Heart left ventricle (tissue), 16 donors: Measurements from ENCODE around the gene AUH. TPM values are rescaled to one million over a fixed set of nuclear protein-coding genes. Genes with fewer than 3 reads are reported as not detected.

Experiments
- ATAC-seq, 4 donors: fragments of 200-7000 bp; cut with Tn5 transposase; one replicate each; pipeline ENCODE4 v1.9.1; 2020 to 2022; ENCODE audit warnings: moderate library complexity in 4 of 4, mild to moderate bottlenecking in 3 of 4, moderate number of reproducible peaks in 1 of 4
- DNase-seq, 5 donors: peaks; one replicate each; pipeline ENCODE4 v3.0.0-alpha.2; 2020
- H3K27ac ChIP-seq, 12 donors: fragments of 200-600 bp; sonication (generic) in 4 of 12; one replicate each; pipeline versions ENCODE4 v1.5.0 to v1.8.0; 2016 to 2022; ENCODE audit warnings: mild to moderate bottlenecking in 2 of 12
- H3K27me3 ChIP-seq, 9 donors: fragments of 200-600 bp; sonication (generic) in 2 of 9; one replicate each; pipeline versions ENCODE4 v1.5.1 to v1.8.0; 2016 to 2022; ENCODE audit warnings: mild to moderate bottlenecking in 3 of 9
- H3K36me3 ChIP-seq, 9 donors: fragments of 200-600 bp; sonication (generic) in 2 of 9; one replicate each; pipeline versions ENCODE4 v1.5.0 to v1.8.0; 2018 to 2022; ENCODE audit warnings: mild to moderate bottlenecking in 2 of 9
- H3K4me1 ChIP-seq, 12 donors: fragments of 200-600 bp; sonication (generic) in 4 of 12; one replicate each; pipeline versions ENCODE4 v1.5.0 to v1.8.0; 2016 to 2022; ENCODE audit warnings: mild to moderate bottlenecking in 3 of 12
- H3K4me3 ChIP-seq, 12 donors: fragments of 200-600 bp; sonication (generic) in 4 of 12; one replicate each; pipeline versions ENCODE4 v1.5.0 to v1.8.0; 2017 to 2022; ENCODE audit warnings: mild to moderate bottlenecking in 9 of 12, moderate library complexity in 4 of 12
- H3K9me3 ChIP-seq, 12 donors: fragments of 200-600 bp; sonication (generic) in 4 of 12; one replicate each; pipeline versions ENCODE4 v1.5.0 to v1.8.0; 2016 to 2022; ENCODE audit warnings: mild to moderate bottlenecking in 1 of 12
- POLR2A ChIP-seq, 2 donors: fragments of 450-650 bp; IDR thresholded peaks; one replicate each; pipeline ENCODE4 v1.6.1; 2017; ENCODE audit warnings: antibody characterized with exemption in 2 of 2, mild to moderate bottlenecking in 2 of 2, moderate library complexity in 2 of 2
- WGBS, 4 donors: extraction: QIAGEN DNeasy Blood & Tissue Kit in 2 of 4; methylation state at CpG; one replicate each; pipeline versions ENCODE4 v1.1.5 to v1.1.7; 2013 to 2018; 5-methylcytosine and 5-hydroxymethylcytosine counted together
- intact Hi-C, 10 donors: fragments of 100-400 bp; cut with DNase I; formaldehyde crosslinking; loops; one replicate each; pipeline versions ENCODE4 v1.11.1 to v1.14.2; 2022
- polyA plus RNA-seq, 2 donors: library from polyadenylated mRNA; stranded (reverse); fragments of 200-250 nt; gene quantifications; one replicate each; pipeline ENCODE4 v1.2.3, GENCODE V29; 2013
- total RNA-seq, 9 donors: library from RNA; depleted of rRNA in 2 of 9; stranded (reverse); fragments of >200 nt in 2 of 9; fragmentation: NEBNext Ultra II Directional in 3 of 9; extraction: Animal tissue kit (Norgen Biotek cat#: 25700) in 3 of 9; gene quantifications; one replicate each; pipeline versions ENCODE4 v1.1.0 to v1.2.4, GENCODE V29; 2016 to 2023
- TF ChIP-seq, protein P1 (sequence below), 12 donors: fragments of 200-600 bp; sonication (generic) in 4 of 12; IDR thresholded peaks; one replicate each; pipeline versions ENCODE4 v1.5.0 to v1.8.0; 2018 to 2022; ENCODE audit warnings: antibody characterized with exemption in 12 of 12, mild to moderate bottlenecking in 5 of 12
- donor health status: ischemic (EF 13 %, LVEDD 7.1; RV severe dilation, severe dysfunction).
- donor health status: healthy with polysubstance abuse.
- donor health status: DM: no; HTN: yes; CAD: no.
- donor health status: DM: no; HTN: no; CAD: no.
- donor health status: ischemic (EF 25% LVEDD 6.9; RV normal size, moderate dysfunction).
- donor health status: ischemic (EF 25% LVEDD 5.7; RV mildly dilated, moderate dysfunction).
- donor health status: healthy.
- donor health status: DM: yes; HTN: yes; CAD: no.
- donor health status: ischemic (EF 35%, LVEDD 5.7; RV mildly dilated, moderate dysfunction).
- donor health status: nonischemic (EF 11% LVEDD 7.7; RV severe dilation, severe dysfunction).
- donor health status: DM: yes; HTN: yes; CAD: no.
- donor health status: PGD.
- donor health status: ischemic (EF 29% LVEDD 5.4; RV normal size, mild dysfunction).
- donor health status: nonischemic (EF 23%, LVEDD 6.1; RV moderate dilation, normal function).

The AUH gene
- total and polyA plus RNA-seq, 11 donors = 19.0 to 54.7 (median 39.7) TPM

DNA sequence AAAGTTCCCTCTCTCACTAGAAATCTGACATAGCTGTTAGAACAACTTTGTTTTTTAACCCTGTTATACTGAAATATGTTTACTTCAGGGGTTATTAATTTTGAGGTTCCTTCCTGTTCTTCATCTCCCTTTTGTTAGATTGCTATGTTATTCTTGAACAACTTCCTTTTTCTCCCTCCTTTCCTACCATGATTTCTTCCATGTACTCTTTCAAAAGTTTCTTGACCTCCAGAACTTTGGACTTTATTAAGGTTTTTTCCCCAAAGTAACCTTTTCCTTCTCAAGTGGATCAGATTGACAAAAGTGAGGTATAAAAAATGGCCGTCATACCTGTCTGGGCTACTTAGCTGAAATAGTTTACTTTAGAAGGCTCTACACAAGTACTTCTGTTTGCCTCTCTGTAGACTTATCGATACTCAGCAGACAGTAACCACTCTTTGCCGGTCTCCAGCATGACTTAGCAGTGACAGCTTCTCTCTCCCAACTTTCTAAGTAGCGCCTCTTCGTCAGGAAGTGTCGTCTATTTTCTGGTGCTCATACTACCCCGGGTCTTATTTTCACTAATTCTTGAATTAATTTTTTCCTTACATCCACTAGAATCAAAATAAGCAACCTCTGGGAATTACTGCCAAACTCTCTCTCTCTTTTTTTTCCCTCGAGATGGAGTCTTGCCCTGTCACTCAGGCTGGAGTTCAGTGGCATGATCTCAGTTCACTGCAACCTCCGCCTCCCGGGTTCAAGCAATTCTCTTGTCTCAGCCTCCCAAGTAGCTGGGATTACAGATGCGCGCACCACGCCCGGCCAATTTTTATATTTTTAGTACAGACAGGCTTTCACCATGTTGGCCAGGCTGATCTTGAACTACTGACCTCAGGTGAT lies 42.2 kb upstream of the AUH start:
- WGBS, 4 donors = 87 to 91% (median 89%) methylated on average over 14 of the region's 14 CpGs
- Histone ChIP-seq H3K36me3 (peaks cover 0 to 20% (median 5%) of the 10 kb centered on the region in 9 donors), H3K27ac (no peak overlapping the region), H3K4me3 (no peak overlapping the region), H3K27me3 (no peaks in the 10 kb centered on the region), H3K4me1 (peaks cover 0 to 12% (median 2%) of the 10 kb centered on the region in 12 donors), H3K9me3 (no peaks in the 10 kb centered on the region)
- ATAC-seq (no peak), DNase-seq (no peak)
- intact Hi-C loops = no loop called here
- TF ChIP-seq, protein P1, sequence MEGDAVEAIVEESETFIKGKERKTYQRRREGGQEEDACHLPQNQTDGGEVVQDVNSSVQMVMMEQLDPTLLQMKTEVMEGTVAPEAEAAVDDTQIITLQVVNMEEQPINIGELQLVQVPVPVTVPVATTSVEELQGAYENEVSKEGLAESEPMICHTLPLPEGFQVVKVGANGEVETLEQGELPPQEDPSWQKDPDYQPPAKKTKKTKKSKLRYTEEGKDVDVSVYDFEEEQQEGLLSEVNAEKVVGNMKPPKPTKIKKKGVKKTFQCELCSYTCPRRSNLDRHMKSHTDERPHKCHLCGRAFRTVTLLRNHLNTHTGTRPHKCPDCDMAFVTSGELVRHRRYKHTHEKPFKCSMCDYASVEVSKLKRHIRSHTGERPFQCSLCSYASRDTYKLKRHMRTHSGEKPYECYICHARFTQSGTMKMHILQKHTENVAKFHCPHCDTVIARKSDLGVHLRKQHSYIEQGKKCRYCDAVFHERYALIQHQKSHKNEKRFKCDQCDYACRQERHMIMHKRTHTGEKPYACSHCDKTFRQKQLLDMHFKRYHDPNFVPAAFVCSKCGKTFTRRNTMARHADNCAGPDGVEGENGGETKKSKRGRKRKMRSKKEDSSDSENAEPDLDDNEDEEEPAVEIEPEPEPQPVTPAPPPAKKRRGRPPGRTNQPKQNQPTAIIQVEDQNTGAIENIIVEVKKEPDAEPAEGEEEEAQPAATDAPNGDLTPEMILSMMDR (IDR thresholded peaks at IDR 0.05) = no peak
- no peak for TF ChIP-seq POLR2A (IDR thresholded peaks at IDR 0.05)

DNA sequence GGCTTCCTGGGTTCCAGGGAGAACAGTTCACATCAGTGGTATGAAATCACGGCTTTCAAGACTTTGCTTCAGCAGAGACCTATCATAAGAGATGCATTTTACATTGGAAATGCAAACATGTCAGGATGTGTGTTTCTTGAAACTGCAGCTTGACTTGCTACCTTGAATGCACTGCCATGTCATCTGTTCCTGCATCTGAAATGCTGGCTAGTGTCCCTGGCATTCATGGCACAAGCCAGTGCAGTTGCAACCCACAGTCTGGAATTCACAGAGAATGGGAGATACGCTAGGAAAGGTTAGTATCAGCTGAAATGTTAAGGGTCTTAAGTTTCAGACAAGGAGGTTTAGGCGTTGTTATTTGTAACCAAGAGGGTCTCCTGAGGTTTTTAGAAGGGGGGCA lies 37.2 kb upstream of the AUH start:
- Histone ChIP-seq H3K9me3 (no peaks in the 10 kb centered on the region), H3K4me1 (peaks cover 0 to 26% (median 0%) of the 10 kb centered on the region in 12 donors), H3K36me3 (no peaks in the 10 kb centered on the region), H3K4me3 (no peak overlapping the region), H3K27me3 (no peaks in the 10 kb centered on the region), H3K27ac (no peak overlapping the region)
- WGBS, 4 donors = 84 to 90% (median 85%) methylated on average over 3 of the region's 3 CpGs
- intact Hi-C loops = no loop called here
- ATAC-seq (no peak), DNase-seq (no peak)
- TF ChIP-seq, protein P1 (IDR thresholded peaks at IDR 0.05) = no peak
- TF ChIP-seq POLR2A (IDR thresholded peaks at IDR 0.05) = no peak

DNA sequence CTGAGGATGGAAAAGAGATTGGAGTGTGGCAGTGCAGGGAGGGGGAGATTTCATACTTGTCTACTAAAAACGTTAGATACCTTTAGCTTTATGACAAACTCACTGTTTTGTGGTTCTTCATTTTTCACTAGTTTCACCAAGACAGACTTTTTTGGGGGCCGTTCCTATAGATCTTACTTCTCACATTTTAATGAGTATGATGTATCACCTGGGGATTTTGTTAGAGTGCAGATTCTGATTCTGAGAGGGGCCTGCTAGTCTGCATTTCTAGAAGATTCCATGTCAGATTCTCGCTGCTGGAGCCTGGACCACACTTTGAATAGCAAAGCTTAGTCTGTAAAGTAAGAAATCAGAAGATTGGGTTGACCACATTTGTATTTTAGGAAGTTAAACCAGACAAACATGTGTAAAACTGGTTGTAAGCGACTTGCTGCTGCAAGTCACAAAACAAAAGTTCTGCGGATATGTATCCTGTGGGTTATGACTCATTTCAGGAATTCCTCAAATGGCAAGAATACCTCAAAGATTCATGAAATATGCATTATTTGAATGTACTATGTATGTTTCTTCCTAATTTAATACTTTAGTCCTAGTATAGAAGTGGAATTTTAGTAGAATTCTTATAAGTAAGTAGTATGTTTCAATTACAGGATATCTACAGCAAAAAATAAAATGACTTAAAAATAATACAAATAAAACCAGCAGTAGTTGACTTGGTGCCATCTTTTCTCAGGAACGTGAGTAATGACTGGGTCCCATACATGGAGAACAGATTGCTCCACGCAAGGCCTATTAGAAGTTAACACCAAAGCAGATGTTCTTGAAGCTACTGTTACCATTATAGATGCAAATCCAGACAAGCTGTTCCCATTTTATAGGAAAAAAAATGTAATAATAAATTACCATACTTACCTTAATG lies 34.1 kb upstream of the AUH start:
- Histone ChIP-seq H3K9me3 (no peaks in the 10 kb centered on the region), H3K4me3 (no peak overlapping the region), H3K36me3 (no peaks in the 10 kb centered on the region), H3K4me1 (peaks cover 0 to 18% (median 0%) of the 10 kb centered on the region in 12 donors), H3K27me3 (no peaks in the 10 kb centered on the region), H3K27ac (peak overlapping the region in 1 of 12 donors; percentile 39)
- DNase-seq = no peak
- ATAC-seq = no peak
- TF ChIP-seq, protein P1 (IDR thresholded peaks at IDR 0.05) = no peak
- no peak for TF ChIP-seq POLR2A (IDR thresholded peaks at IDR 0.05)
- intact Hi-C loops = no loop called here
- WGBS, 4 donors = 75 to 83% (median 77%) methylated on average over 7 of the region's 7 CpGs

DNA sequence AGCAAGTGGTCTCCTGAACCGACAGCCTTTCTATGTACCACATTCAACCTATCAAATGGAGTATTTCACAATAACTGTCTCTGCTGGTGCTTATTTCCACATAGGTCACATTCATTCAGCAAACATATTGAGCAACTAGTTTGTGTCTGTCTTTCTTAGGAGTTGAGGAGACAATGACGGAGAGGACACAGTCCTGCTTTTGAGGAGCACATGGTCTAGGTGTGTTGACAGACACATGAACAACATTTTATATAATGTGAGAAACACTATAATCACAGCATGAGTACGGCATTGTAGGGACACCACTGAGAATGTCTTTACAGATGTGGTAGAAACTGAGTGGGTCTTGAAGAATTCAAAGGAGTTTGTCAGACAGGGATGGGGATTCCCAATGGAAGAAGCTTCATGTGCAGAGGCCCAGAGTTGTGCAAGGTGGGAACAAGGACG lies 33.4 kb upstream of the AUH start:
- Histone ChIP-seq H3K27me3 (no peaks in the 10 kb centered on the region), H3K36me3 (no peaks in the 10 kb centered on the region), H3K4me1 (peaks cover 0 to 18% (median 0%) of the 10 kb centered on the region in 12 donors), H3K9me3 (no peaks in the 10 kb centered on the region), H3K4me3 (no peak overlapping the region), H3K27ac (peak overlapping the region in 1 of 12 donors; percentile 39)
- ATAC-seq (no peak), DNase-seq (no peak)
- intact Hi-C loops = no loop called here
- 83 to 90% (median 89%) methylated on average over 4 of the region's 4 CpGs for WGBS, 4 donors
- TF ChIP-seq, protein P1 (IDR thresholded peaks at IDR 0.05) = no peak
- TF ChIP-seq POLR2A (IDR thresholded peaks at IDR 0.05) = no peak
